Activated T-helper 1 cell treated with Interleukin-2 at 50 U/mL for 16 hours (primary cell): ENCODE data around the gene MCF2L2.
A peak's percentile ranks its signal among the peaks of the same experiment; 100 is the strongest.

Source experiments
- DNase-seq: peaks from one replicate; pipeline ENCODE4 v3.0.0-alpha.2; 2020; ENCODE audit warnings: low read depth

MCF2L2 gene

GRCh38 chr3:183293966-183294365 lies 134.5 kb downstream of the MCF2L2 start:
- DNase-seq, result no peak

- no peak for DNase-seq
Measured at GRCh38 chr3:183291497-183292031, 136.9 kb downstream of the MCF2L2 start.

- DNase-seq, result no peak
Measured at GRCh38 chr3:183290216-183290615, 138.2 kb downstream of the MCF2L2 start.

- DNase-seq, result no peak
Measured at GRCh38 chr3:183288117-183288516, 140.3 kb downstream of the MCF2L2 start.

- DNase-seq, result no peak
Measured at GRCh38 chr3:183287301-183287971, 141.0 kb downstream of the MCF2L2 start.

- DNase-seq, result peak; percentile 75
Measured at GRCh38 chr3:183285828-183286457, 142.5 kb downstream of the MCF2L2 start.

- no peak for DNase-seq
Measured at GRCh38 chr3:183285318-183285717, 143.1 kb downstream of the MCF2L2 start.

GRCh38 chr3:183284570-183284969 lies 143.8 kb downstream of the MCF2L2 start:
- no peak for DNase-seq

- DNase-seq, result no peak
Measured at GRCh38 chr3:183283886-183284285, 144.5 kb downstream of the MCF2L2 start.

GRCh38 chr3:183281126-183281797 lies 147.2 kb downstream of the MCF2L2 start:
- no peak for DNase-seq

- no peak for DNase-seq
Measured at GRCh38 chr3:183279371-183279770, 149.0 kb downstream of the MCF2L2 start.

- DNase-seq, result no peak
Measured at GRCh38 chr3:183278479-183279088, 149.8 kb downstream of the MCF2L2 start.

- no peak for DNase-seq
Measured at GRCh38 chr3:183277260-183277659, 151.2 kb downstream of the MCF2L2 start.

GRCh38 chr3:183275937-183276336 lies 152.5 kb downstream of the MCF2L2 start:
- DNase-seq, result no peak

- no peak for DNase-seq
Measured at GRCh38 chr3:183275418-183275817, 153.0 kb downstream of the MCF2L2 start.

- DNase-seq, result no peak
Measured at GRCh38 chr3:183274609-183275008, 153.8 kb downstream of the MCF2L2 start.

GRCh38 chr3:183272791-183273190 lies 155.6 kb downstream of the MCF2L2 start:
- no peak for DNase-seq

- DNase-seq, result no peak
Measured at GRCh38 chr3:183272142-183272541, 156.3 kb downstream of the MCF2L2 start.

GRCh38 chr3:183270344-183270743 lies 158.1 kb downstream of the MCF2L2 start:
- no peak for DNase-seq

GRCh38 chr3:183269345-183269744 lies 159.1 kb downstream of the MCF2L2 start:
- no peak for DNase-seq

- DNase-seq, result no peak
Measured at GRCh38 chr3:183268366-183268765, 160.1 kb downstream of the MCF2L2 start.

- no peak for DNase-seq
Measured at GRCh38 chr3:183267140-183267539, 161.3 kb downstream of the MCF2L2 start.

GRCh38 chr3:183266454-183266853 lies 162.0 kb downstream of the MCF2L2 start:
- DNase-seq, result no peak
